ENCODE data around the gene TAC3.

The TAC3 gene

GRCh38 chr12:57044889-57045288, 28.6 kb upstream of the TAC3 start:
- H3K4me3 ChIP-seq (replicated peaks in 1 of 2; ENCODE audit: low read depth in 2 of 2, low read length in 2 of 2): no peak overlapping the region
- DNase-seq (ENCODE audit: low read depth in 2 of 2): no peak
- no peak for TF ChIP-seq CTCF (IDR thresholded peaks at IDR 0.05; ENCODE audit: low read depth, low read length)

DNA sequence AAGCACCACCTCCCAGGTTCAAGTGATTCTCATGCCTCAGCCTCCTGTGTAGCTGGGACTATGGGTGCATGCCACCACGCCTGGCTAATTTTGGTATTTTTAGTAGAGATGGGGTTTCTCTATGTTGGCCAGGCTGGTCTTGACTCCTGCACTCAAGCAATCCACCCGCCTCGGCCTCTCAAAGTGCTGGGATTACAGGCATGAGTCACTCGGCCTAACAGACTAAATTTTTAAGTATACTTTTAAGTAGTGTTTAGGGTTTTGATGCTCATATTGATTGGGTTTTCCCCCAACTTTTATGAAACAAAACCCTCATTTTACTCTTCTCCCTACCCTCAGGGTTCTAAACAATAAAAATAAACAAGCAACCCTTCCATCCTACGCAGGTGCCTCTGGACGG, 28.1 kb upstream of the TAC3 start:
- no peak overlapping the region for H3K4me3 ChIP-seq (replicated peaks in 1 of 2; ENCODE audit: low read depth in 2 of 2, low read length in 2 of 2)
- DNase-seq (ENCODE audit: low read depth in 2 of 2): no peak
- no peak for TF ChIP-seq CTCF (IDR thresholded peaks at IDR 0.05; ENCODE audit: low read depth, low read length)

- DNase-seq (ENCODE audit: low read depth in 2 of 2): no peak
- TF ChIP-seq CTCF (IDR thresholded peaks at IDR 0.05; ENCODE audit: low read depth, low read length): no peak
- no peak overlapping the region for H3K4me3 ChIP-seq (replicated peaks in 1 of 2; ENCODE audit: low read depth in 2 of 2, low read length in 2 of 2)
Measured at GRCh38 chr12:57042695-57043094, 26.4 kb upstream of the TAC3 start.

DNA sequence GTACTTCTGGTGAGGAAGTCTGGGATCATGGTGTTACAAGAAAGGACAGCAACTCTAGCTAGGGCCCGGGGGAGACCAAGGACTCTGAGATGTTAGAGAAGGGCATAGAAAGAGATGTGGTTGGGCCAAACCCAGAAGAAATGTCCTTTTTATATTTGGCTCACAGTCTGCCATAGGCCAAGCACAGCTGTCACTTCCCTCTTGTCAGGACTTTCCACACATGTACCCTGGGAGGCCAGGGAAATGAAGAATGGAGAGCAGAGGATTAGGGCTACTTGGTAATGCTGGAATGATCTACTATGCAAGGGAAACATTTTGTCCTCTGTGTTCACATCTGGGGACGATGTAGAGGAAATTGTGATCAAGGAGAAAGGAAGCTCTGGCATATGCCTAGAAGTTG, 24.4 kb upstream of the TAC3 start:
- DNase-seq (ENCODE audit: low read depth in 2 of 2): no peak
- TF ChIP-seq CTCF (IDR thresholded peaks at IDR 0.05; ENCODE audit: low read depth, low read length): no peak
- H3K4me3 ChIP-seq (replicated peaks in 1 of 2; ENCODE audit: low read depth in 2 of 2, low read length in 2 of 2): no peak overlapping the region

- no peak for DNase-seq (ENCODE audit: low read depth in 2 of 2)
- TF ChIP-seq CTCF (IDR thresholded peaks at IDR 0.05; ENCODE audit: low read depth, low read length): no peak
Measured at GRCh38 chr12:57040211-57040610, 23.9 kb upstream of the TAC3 start.

DNA sequence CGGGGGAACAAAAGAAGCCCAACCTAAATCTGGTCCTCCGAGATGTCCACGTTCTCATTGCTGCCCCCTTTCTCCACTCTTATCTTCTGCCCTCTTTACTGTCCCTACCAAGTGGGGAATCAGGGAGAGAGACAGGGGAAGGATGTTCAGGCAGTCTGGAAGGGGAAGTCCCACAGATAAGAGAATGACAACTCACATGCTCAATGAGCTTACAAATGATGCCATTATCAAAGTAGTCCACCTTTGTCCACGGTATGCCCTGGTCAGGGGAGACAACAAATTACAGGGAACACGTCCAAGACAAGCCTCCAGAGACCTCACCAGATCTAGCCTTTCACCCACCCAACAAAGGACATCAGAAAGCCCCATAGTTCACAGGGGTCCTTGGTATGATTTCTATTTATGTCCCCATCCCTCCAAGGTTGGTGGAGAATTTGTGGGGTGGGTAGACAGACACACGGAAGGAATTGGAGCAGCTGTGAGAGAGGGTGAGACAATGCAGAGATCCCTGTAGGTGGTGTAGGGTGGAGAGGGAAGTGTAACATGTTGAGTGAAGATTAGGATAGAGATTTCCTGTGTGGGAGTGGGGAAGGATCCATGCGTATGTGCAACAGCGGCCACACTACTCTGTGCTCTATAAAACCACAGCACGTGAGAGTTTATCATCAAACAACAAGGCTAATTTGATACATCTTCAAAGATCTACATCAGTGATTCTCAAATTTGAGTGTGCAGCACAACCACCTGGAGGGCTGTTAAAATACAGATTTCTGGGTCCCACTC, 22.9 kb upstream of the TAC3 start:
- no peak for DNase-seq (ENCODE audit: low read depth in 2 of 2)

More at GRCh38 chr12:57040211-57040610, 23.9 kb upstream of the TAC3 start:
- H3K4me3 ChIP-seq (replicated peaks in 1 of 2; ENCODE audit: low read depth in 2 of 2, low read length in 2 of 2): no peak overlapping the region

More for the DNA sequence above, 22.9 kb upstream of the TAC3 start:
- H3K4me3 ChIP-seq (replicated peaks in 1 of 2; ENCODE audit: low read depth in 2 of 2, low read length in 2 of 2): no peak overlapping the region
- TF ChIP-seq CTCF (IDR thresholded peaks at IDR 0.05; ENCODE audit: low read depth, low read length): no peak

Measured in cardiac fibroblast (primary cell).